Globus pallidus (tissue), 1 donor: Measurements from ENCODE around the gene RPS19.

Source experiments
- DNase-seq: peaks from one replicate; pipeline ENCODE4 v3.0.0-alpha.2; 2015; ENCODE audit warnings: low spot score

Gene RPS19

GRCh38 chr19:41879080-41879479, 19.0 kb downstream of the RPS19 start:
- no peak for DNase-seq

GRCh38 chr19:41879670-41880328, 19.7 kb downstream of the RPS19 start:
- no peak for DNase-seq

GRCh38 chr19:41880329-41880708, 20.3 kb downstream of the RPS19 start:
- DNase-seq, result no peak

- no peak for DNase-seq
These were observed 22.8 kb downstream of the RPS19 start, which contains the start of gene ARHGEF1 for GRCh38 chr19:41882568-41883462. TSS of gene ARHGEF1 (plus strand) at chr19:41883184. CDS start at chr19:41888083, 4,899 bp downstream.

GRCh38 chr19:41883463-41883820, 23.4 kb downstream of the RPS19 start:
- DNase-seq, result no peak

GRCh38 chr19:41883821-41884733, 24.0 kb downstream of the RPS19 start:
- DNase-seq, result peak; percentile 95

GRCh38 chr19:41886761-41887710, 27.0 kb downstream of the RPS19 start:
- DNase-seq, result no peak

- peak; percentile 77 for DNase-seq
These were observed 27.8 kb downstream of the RPS19 start for GRCh38 chr19:41887711-41888382.

- DNase-seq, result no peak
These were observed 28.9 kb downstream of the RPS19 start for GRCh38 chr19:41888926-41889325.

GRCh38 chr19:41889896-41890295, 29.8 kb downstream of the RPS19 start:
- DNase-seq, result no peak

- DNase-seq, result no peak
These were observed 30.9 kb downstream of the RPS19 start for GRCh38 chr19:41890936-41891335.

GRCh38 chr19:41892173-41892902, 32.3 kb downstream of the RPS19 start:
- DNase-seq, result no peak

GRCh38 chr19:41893899-41894298, 33.8 kb downstream of the RPS19 start:
- DNase-seq, result no peak

GRCh38 chr19:41894350-41894749, 34.3 kb downstream of the RPS19 start:
- DNase-seq, result no peak

- DNase-seq, result no peak
These were observed 35.9 kb downstream of the RPS19 start for GRCh38 chr19:41895745-41896580.

GRCh38 chr19:41896581-41896942, 36.5 kb downstream of the RPS19 start:
- no peak for DNase-seq

- no peak for DNase-seq
These were observed 37.1 kb downstream of the RPS19 start for GRCh38 chr19:41897181-41897580.

GRCh38 chr19:41897820-41898219, 37.8 kb downstream of the RPS19 start:
- DNase-seq, result no peak

GRCh38 chr19:41898235-41898634, 38.2 kb downstream of the RPS19 start:
- no peak for DNase-seq
